GM21723 (cell line): Measurements from ENCODE around the gene BCAP29.
"Not testable (repeated sequence)": the region's sequence is repeated elsewhere in the genome, so short reads cannot be mapped to it uniquely, and the experiment has no call there.

ENCODE experiments used
- ATAC-seq: cut with Tn5 transposase; IDR thresholded peaks from one replicate; pipeline ENCODE4 v1.9.1; 2021; ENCODE audit warnings: mild to moderate bottlenecking, moderate library complexity; ENCODE audit not compliant: unreplicated experiment

BCAP29 gene

GRCh38 chr7:107615910-107616680 is 36.0 kb downstream of the BCAP29 start:
- no peak for ATAC-seq

- no peak for ATAC-seq
These were observed 42.4 kb downstream of the BCAP29 start for GRCh38 chr7:107622429-107622828.

- ATAC-seq, result no peak
These were observed 42.8 kb downstream of the BCAP29 start for GRCh38 chr7:107622894-107623293.

- ATAC-seq, result no peak
These were observed 47.0 kb downstream of the BCAP29 start for GRCh38 chr7:107627002-107627401.

- ATAC-seq, result no peak
These were observed 48.5 kb downstream of the BCAP29 start for GRCh38 chr7:107628461-107629064.

- no peak for ATAC-seq
These were observed 50.3 kb downstream of the BCAP29 start for GRCh38 chr7:107630342-107630741.

GRCh38 chr7:107631588-107632491 is 51.8 kb downstream of the BCAP29 start:
- no peak for ATAC-seq

GRCh38 chr7:107632492-107632865 is 52.4 kb downstream of the BCAP29 start:
- no peak for ATAC-seq

GRCh38 chr7:107638594-107638993 is 58.5 kb downstream of the BCAP29 start:
- ATAC-seq, result peak; percentile 96

- ATAC-seq, result not testable (repeated sequence)
These were observed 59.0 kb downstream of the BCAP29 start for GRCh38 chr7:107639070-107639469.

- ATAC-seq, result no peak
These were observed 61.6 kb downstream of the BCAP29 start for GRCh38 chr7:107641676-107642075.

- ATAC-seq, result no peak
These were observed 62.5 kb downstream of the BCAP29 start for GRCh38 chr7:107642501-107642900.

GRCh38 chr7:107643407-107643806 is 63.4 kb downstream of the BCAP29 start:
- ATAC-seq, result no peak

GRCh38 chr7:107643938-107644308 is 63.9 kb downstream of the BCAP29 start:
- no peak for ATAC-seq

- ATAC-seq, result no peak
These were observed 64.4 kb downstream of the BCAP29 start for GRCh38 chr7:107644309-107644974.

GRCh38 chr7:107652642-107653041 is 72.6 kb downstream of the BCAP29 start:
- no peak for ATAC-seq

GRCh38 chr7:107658467-107658866 is 78.4 kb downstream of the BCAP29 start:
- no peak for ATAC-seq

GRCh38 chr7:107659666-107660065 is 79.6 kb downstream of the BCAP29 start:
- no peak for ATAC-seq

- ATAC-seq, result peak; percentile 57
These were observed 80.5 kb downstream of the BCAP29 start, which contains the start of gene SLC26A4 for GRCh38 chr7:107660381-107661080. TSS of gene SLC26A4 (plus strand) at chr7:107660828. CDS start at chr7:107661642, 814 bp downstream.
